Subcutaneous abdominal adipose tissue (tissue), 5 donors: ENCODE measurements around the gene LYST.
"Not testable (repeated sequence)": the region's sequence is repeated elsewhere in the genome, so short reads cannot be mapped to it uniquely, and the experiment has no call there.

Source experiments
- H3K27ac ChIP-seq: one replicate; pipeline ENCODE4 v1.7.0; 2013; ENCODE audit warnings: low read depth, mild to moderate bottlenecking, inconsistent platforms, low read length, moderate library complexity
- H3K27me3 ChIP-seq, 5 donors: one replicate each; pipeline ENCODE4 v1.7.0; 2013; ENCODE audit warnings: low read length in 5 of 5, inconsistent platforms in 1 of 5; ENCODE audit not compliant: control insufficient read depth in 5 of 5, insufficient read depth in 4 of 5
- H3K36me3 ChIP-seq, 5 donors: one replicate each; pipeline ENCODE4 v1.7.0; 2013; ENCODE audit warnings: low read length in 5 of 5; ENCODE audit not compliant: control insufficient read depth in 5 of 5, insufficient read depth in 5 of 5
- H3K4me1 ChIP-seq, 5 donors: one replicate each; pipeline ENCODE4 v1.7.0; 2013; ENCODE audit warnings: low read length in 5 of 5, mild to moderate bottlenecking in 3 of 5, moderate library complexity in 1 of 5; ENCODE audit not compliant: control insufficient read depth in 5 of 5, insufficient read depth in 5 of 5
- H3K4me3 ChIP-seq, 5 donors: one replicate each; pipeline ENCODE4 v1.7.0; 2013; ENCODE audit warnings: low read length in 5 of 5, low read depth in 1 of 5
- H3K9ac ChIP-seq, 5 donors: one replicate each; pipeline ENCODE4 v1.7.0; 2013; ENCODE audit warnings: low read length in 5 of 5, mild to moderate bottlenecking in 4 of 5, moderate library complexity in 3 of 5
- H3K9me3 ChIP-seq, 5 donors: one replicate each; pipeline ENCODE4 v1.7.0; 2013; ENCODE audit warnings: low read length in 5 of 5; ENCODE audit not compliant: control insufficient read depth in 5 of 5
- donor health status: healthy.
- donor health status: healthy.
- donor health status: healthy.
- donor health status: healthy.
- donor health status: healthy.

LYST gene

GRCh38 chr1:235907187-235907896 is 40.6 kb upstream of the LYST start:
- no peak overlapping the region for H3K27ac ChIP-seq
- H3K4me1 ChIP-seq = peaks cover 0 to 10% (median 0%) of the 10 kb centered on the region in 5 donors
- H3K27me3 ChIP-seq = no peaks in the 10 kb centered on the region
- H3K9ac ChIP-seq = no peak overlapping the region
- H3K4me3 ChIP-seq = no peak overlapping the region
- H3K36me3 ChIP-seq = no peaks in the 10 kb centered on the region
- H3K9me3 ChIP-seq = no peaks in the 10 kb centered on the region

DNA sequence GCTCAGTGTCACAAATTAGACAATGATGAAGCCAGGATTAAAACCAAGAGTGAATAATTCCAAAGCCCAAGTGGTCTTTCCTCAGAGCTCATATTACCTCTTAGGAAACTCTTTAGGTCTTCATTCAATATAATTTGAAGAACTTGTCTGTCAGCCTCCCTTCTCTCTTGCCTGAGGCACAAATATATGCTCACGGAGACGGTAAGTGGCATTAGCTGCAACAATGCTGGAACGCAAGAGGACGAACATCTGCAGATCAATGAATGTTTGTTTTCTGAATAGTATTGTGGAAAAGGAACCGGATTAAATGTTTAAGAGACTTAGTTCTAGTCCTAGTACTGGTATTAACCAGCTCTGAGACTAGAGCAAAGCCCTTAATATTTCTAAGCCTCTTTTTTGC is 39.7 kb upstream of the LYST start:
- Histone ChIP-seq H3K27me3 (no peaks in the 10 kb centered on the region), H3K9ac (no peak overlapping the region), H3K4me3 (no peak overlapping the region), H3K27ac (no peak overlapping the region), H3K4me1 (peaks cover 0 to 10% (median 0%) of the 10 kb centered on the region in 5 donors), H3K36me3 (no peaks in the 10 kb centered on the region), H3K9me3 (no peaks in the 10 kb centered on the region)

DNA sequence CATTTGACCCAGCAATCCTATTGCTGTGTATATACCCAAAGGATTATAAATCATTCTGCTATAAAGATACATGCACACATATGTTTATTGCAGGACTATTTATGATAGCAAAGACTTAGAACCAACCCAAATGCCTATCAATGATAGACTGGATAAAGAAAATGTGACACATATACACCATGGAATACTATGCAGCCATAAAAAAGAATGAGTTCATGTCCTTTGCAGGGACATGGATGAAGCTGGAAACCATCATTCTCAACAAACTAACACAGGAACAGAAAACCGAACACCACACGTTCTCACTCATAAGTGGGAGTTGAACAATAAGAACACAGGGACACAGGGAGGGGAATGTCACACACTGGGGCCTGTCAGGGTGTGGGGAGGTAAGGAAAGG is 37.1 kb upstream of the LYST start:
- H3K4me1 ChIP-seq, H3K27me3 ChIP-seq, H3K4me3 ChIP-seq, H3K9me3 ChIP-seq, H3K36me3 ChIP-seq, H3K9ac ChIP-seq, H3K27ac ChIP-seq: not testable (repeated sequence)

DNA sequence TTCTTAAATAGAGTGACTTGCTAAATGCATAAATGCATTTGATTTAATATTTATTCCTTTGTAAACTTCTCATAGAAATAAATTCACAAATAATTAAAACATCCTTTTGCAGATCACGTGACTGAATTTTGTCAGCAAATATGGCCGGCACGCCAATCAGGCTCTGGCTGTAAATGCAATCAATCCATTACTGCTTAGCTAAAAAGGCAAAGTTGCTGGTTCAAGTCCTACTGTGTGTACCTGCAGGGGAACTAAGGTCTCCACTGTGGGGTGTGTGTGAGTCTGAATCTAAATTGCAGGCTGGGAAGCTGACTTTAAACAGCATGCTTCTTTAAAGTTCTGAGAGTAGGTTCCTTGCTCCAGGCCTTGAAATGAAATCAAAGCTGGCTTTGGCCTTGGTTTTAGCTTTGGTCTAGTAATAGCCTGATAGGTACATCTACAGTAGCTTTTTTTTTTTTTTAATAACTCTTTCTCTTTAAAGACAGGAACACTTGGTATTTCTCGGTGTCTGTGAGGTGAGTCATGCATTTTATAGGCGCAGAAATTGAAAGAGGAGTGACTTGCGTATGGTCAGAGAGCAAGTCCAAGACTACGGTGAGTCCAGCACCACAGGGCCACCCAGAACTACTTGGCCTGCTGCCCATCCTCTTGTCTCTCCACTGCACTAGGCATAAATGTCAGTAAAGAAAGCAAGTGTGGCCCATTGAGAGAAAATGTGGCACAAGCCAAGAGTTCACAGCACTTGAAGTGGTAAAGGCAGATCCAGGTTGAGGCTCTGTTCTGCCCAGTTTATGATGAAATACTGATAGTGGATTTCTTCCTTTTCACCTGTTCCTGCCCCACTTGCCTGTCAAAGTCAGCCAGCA is 36.2 kb upstream of the LYST start:
- Histone ChIP-seq H3K4me3 (no peak overlapping the region), H3K36me3 (no peaks in the 10 kb centered on the region), H3K9me3 (no peaks in the 10 kb centered on the region), H3K4me1 (peaks cover 0 to 4% (median 0%) of the 10 kb centered on the region in 5 donors), H3K27ac (no peak overlapping the region), H3K27me3 (peaks cover 0 to 2% (median 0%) of the 10 kb centered on the region in 5 donors), H3K9ac (no peak overlapping the region)

- H3K4me1 ChIP-seq = peaks cover 0 to 4% (median 0%) of the 10 kb centered on the region in 5 donors
- H3K27ac ChIP-seq = no peak overlapping the region
- no peak overlapping the region for H3K9ac ChIP-seq
- H3K4me3 ChIP-seq = no peak overlapping the region
- peaks cover 0 to 2% (median 0%) of the 10 kb centered on the region in 5 donors for H3K27me3 ChIP-seq
- no peaks in the 10 kb centered on the region for H3K36me3 ChIP-seq
- no peaks in the 10 kb centered on the region for H3K9me3 ChIP-seq
Measured at GRCh38 chr1:235901461-235901860, 34.8 kb upstream of the LYST start.

GRCh38 chr1:235898126-235898525 is 31.4 kb upstream of the LYST start:
- Histone ChIP-seq H3K9ac (no peak overlapping the region), H3K36me3 (no peaks in the 10 kb centered on the region), H3K4me1 (peaks cover 0 to 4% (median 0%) of the 10 kb centered on the region in 5 donors), H3K4me3 (no peak overlapping the region), H3K27me3 (peaks cover 0 to 2% (median 0%) of the 10 kb centered on the region in 5 donors), H3K9me3 (no peaks in the 10 kb centered on the region), H3K27ac (no peak overlapping the region)

- H3K4me3 ChIP-seq = no peak overlapping the region
- peaks cover 0 to 10% (median 4%) of the 10 kb centered on the region in 5 donors for H3K4me1 ChIP-seq
- H3K9me3 ChIP-seq = no peaks in the 10 kb centered on the region
- H3K27me3 ChIP-seq = no peaks in the 10 kb centered on the region
- no peak overlapping the region for H3K27ac ChIP-seq
- no peak overlapping the region for H3K9ac ChIP-seq
- H3K36me3 ChIP-seq = no peaks in the 10 kb centered on the region
Measured at GRCh38 chr1:235893840-235894239, 27.1 kb upstream of the LYST start.

- no peaks in the 10 kb centered on the region for H3K27me3 ChIP-seq
- no peaks in the 10 kb centered on the region for H3K9me3 ChIP-seq
- H3K36me3 ChIP-seq = no peaks in the 10 kb centered on the region
- no peak overlapping the region for H3K4me3 ChIP-seq
- H3K9ac ChIP-seq = no peak overlapping the region
- peaks cover 0 to 10% (median 4%) of the 10 kb centered on the region in 5 donors for H3K4me1 ChIP-seq
- H3K27ac ChIP-seq = no peak overlapping the region
Measured at GRCh38 chr1:235892734-235893413, 26.2 kb upstream of the LYST start.

- no peak overlapping the region for H3K9ac ChIP-seq
- no peaks in the 10 kb centered on the region for H3K9me3 ChIP-seq
- no peak overlapping the region for H3K4me3 ChIP-seq
- no peaks in the 10 kb centered on the region for H3K36me3 ChIP-seq
- no peak overlapping the region for H3K27ac ChIP-seq
- no peaks in the 10 kb centered on the region for H3K27me3 ChIP-seq
- H3K4me1 ChIP-seq = peaks cover 0 to 10% (median 4%) of the 10 kb centered on the region in 5 donors
Measured at GRCh38 chr1:235892202-235892601, 25.5 kb upstream of the LYST start.
